ENCODE measurements around the gene SND1.

Gene SND1

DNA sequence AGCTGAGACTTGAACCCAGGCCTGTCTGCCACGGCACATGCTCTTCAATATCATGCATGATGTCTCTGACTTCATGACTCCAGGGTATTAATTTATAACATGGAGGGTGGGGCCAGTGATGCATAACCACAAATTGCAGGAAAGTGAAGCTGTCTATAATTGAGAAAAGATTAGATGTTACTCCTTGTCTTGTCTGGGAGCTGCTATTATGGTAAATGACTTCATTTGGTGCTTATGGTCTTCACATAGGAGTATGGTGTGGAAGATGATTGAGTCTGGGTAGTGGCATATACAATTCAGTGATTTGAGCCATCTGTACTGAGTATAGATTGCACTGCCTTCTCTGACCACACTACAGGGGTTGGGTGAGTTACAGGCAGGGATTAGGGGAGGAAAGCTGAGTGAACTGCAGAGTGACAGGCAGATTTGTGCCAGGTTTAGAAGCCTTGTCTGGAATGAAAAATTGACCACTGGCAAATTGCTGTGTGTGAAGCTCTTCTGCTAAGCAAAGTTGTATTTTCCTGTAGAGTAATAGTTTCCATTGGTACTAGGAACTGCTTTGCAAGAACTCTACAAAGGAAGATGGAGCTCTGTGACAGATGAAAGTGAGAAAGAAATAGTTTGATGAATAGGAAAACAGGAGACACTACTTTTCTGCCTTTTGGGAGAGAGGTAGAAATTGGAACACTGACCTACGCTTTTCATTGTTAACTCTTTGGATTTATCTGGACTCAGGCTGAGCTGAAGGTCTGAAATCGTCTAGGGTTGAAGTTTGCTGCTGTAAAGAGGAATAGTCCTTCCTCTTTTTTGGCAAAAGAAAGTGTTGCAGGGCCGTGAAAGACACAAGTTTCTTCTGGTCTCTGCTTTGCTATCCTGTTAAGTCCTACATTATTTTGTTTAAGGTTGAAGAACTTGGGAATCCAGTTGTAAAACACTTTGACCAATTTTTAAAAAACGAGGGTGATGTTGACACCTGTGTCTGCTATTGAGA is 2.7 kb downstream of the SND1 start (continued):
- TF ChIP-seq, protein P1, sequence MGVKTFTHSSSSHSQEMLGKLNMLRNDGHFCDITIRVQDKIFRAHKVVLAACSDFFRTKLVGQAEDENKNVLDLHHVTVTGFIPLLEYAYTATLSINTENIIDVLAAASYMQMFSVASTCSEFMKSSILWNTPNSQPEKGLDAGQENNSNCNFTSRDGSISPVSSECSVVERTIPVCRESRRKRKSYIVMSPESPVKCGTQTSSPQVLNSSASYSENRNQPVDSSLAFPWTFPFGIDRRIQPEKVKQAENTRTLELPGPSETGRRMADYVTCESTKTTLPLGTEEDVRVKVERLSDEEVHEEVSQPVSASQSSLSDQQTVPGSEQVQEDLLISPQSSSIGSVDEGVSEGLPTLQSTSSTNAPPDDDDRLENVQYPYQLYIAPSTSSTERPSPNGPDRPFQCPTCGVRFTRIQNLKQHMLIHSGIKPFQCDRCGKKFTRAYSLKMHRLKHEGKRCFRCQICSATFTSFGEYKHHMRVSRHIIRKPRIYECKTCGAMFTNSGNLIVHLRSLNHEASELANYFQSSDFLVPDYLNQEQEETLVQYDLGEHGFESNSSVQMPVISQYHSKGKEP (tag by site-specific recombination; IDR thresholded peaks at IDR 0.05) = 0 out of 2 replicates have a peak, but pooled peaks have one; percentile 16
- TF ChIP-seq ZNF391 (tag by site-specific recombination; IDR thresholded peaks at IDR 0.05; ENCODE audit: borderline replicate concordance, low read depth) = no peak
- TF ChIP-seq, protein P2, sequence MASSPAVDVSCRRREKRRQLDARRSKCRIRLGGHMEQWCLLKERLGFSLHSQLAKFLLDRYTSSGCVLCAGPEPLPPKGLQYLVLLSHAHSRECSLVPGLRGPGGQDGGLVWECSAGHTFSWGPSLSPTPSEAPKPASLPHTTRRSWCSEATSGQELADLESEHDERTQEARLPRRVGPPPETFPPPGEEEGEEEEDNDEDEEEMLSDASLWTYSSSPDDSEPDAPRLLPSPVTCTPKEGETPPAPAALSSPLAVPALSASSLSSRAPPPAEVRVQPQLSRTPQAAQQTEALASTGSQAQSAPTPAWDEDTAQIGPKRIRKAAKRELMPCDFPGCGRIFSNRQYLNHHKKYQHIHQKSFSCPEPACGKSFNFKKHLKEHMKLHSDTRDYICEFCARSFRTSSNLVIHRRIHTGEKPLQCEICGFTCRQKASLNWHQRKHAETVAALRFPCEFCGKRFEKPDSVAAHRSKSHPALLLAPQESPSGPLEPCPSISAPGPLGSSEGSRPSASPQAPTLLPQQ (tag by site-specific recombination; IDR thresholded peaks at IDR 0.05) = 0 out of 2 replicates have a peak, but pooled peaks have one; percentile 22
- TF ChIP-seq KLF17 (tag by site-specific recombination; IDR thresholded peaks at IDR 0.05) = no peak
- TF ChIP-seq MZF1 (tag by site-specific recombination; IDR thresholded peaks at IDR 0.05; ENCODE audit: borderline replicate concordance) = no peak
- TF ChIP-seq, protein P3, sequence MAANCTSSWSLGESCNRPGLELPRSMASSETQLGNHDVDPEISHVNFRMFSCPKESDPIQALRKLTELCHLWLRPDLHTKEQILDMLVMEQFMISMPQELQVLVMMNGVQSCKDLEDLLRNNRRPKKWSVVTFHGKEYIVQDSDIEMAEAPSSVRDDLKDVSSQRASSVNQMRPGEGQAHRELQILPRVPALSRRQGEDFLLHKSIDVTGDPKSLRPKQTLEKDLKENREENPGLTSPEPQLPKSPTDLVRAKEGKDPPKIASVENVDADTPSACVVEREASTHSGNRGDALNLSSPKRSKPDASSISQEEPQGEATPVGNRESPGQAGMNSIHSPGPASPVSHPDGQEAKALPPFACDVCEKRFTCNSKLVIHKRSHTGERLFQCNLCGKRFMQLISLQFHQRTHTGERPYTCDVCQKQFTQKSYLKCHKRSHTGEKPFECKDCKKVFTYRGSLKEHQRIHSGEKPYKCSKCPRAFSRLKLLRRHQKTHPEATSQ (tag by site-specific recombination; IDR thresholded peaks at IDR 0.05) = no peak
- TF ChIP-seq ZNF114 (tag by site-specific recombination; IDR thresholded peaks at IDR 0.05) = no peak
- TF ChIP-seq OVOL3 (tag by site-specific recombination; IDR thresholded peaks at IDR 0.05) = no peak
- TF ChIP-seq ZNF555 (tag by site-specific recombination; conservative IDR thresholded peaks at IDR 0.05) = no peak
- TF ChIP-seq ZNF747 (tag by site-specific recombination; IDR thresholded peaks at IDR 0.05) = no peak
- no peak for TF ChIP-seq ZBTB21 (tag by site-specific recombination; IDR thresholded peaks at IDR 0.05)
- no peak for TF ChIP-seq YY1 (tag by site-specific recombination; IDR thresholded peaks at IDR 0.05)
- no peak for TF ChIP-seq ZNF311 (tag by site-specific recombination; IDR thresholded peaks at IDR 0.05; ENCODE audit: borderline replicate concordance)
- TF ChIP-seq KLF8 (tag by site-specific recombination; IDR thresholded peaks at IDR 0.05) = no peak
- TF ChIP-seq GLIS1 (tag by site-specific recombination; IDR thresholded peaks at IDR 0.05) = no peak
- no peak for TF ChIP-seq MYNN (tag by site-specific recombination; IDR thresholded peaks at IDR 0.05; ENCODE audit: borderline replicate concordance)
- TF ChIP-seq ZNF488 (tag by site-specific recombination; IDR thresholded peaks at IDR 0.05) = no peak
- no peak for TF ChIP-seq ZNF664 (tag by site-specific recombination; IDR thresholded peaks at IDR 0.05)
- no peak for TF ChIP-seq BCL11A (tag by site-specific recombination; IDR thresholded peaks at IDR 0.05; ENCODE audit: low read depth)
- no peak for TF ChIP-seq SCRT2 (tag by site-specific recombination; IDR thresholded peaks at IDR 0.05)
- TF ChIP-seq ZNF394 (tag by site-specific recombination; IDR thresholded peaks at IDR 0.05; ENCODE audit: borderline replicate concordance) = no peak
- peak; percentile 84 for TF ChIP-seq ZBTB17 (tag by site-specific recombination; IDR thresholded peaks at IDR 0.05)
- no peak for TF ChIP-seq ZNF324 (tag by site-specific recombination; IDR thresholded peaks at IDR 0.05)
- TF ChIP-seq TCF7L2 (IDR thresholded peaks at IDR 0.05; ENCODE audit: borderline replicate concordance, low read depth, low read length) = no peak
- no peak for TF ChIP-seq ZNF174 (tag by site-specific recombination; IDR thresholded peaks at IDR 0.05)
- TF ChIP-seq ZNF677 (tag by site-specific recombination; IDR thresholded peaks at IDR 0.05) = no peak
- TF ChIP-seq ZNF354C (tag by site-specific recombination; IDR thresholded peaks at IDR 0.05; ENCODE audit: borderline replicate concordance, low read depth) = no peak
- TF ChIP-seq ZEB2 (tag by site-specific recombination; IDR thresholded peaks at IDR 0.05) = 0 out of 2 replicates have a peak, but pooled peaks have one; percentile 28
- no peak for TF ChIP-seq ZNF175 (tag by site-specific recombination; IDR thresholded peaks at IDR 0.05)
- TF ChIP-seq ZNF48 (tag by site-specific recombination; IDR thresholded peaks at IDR 0.05) = no peak
- TF ChIP-seq ZNF600 (tag by site-specific recombination; IDR thresholded peaks at IDR 0.05) = 0 out of 2 replicates have a peak, but pooled peaks have one; percentile 14
- no peak for TF ChIP-seq ZBTB20 (tag by site-specific recombination; IDR thresholded peaks at IDR 0.05)
- TF ChIP-seq ZNF610 (tag by site-specific recombination; IDR thresholded peaks at IDR 0.05; ENCODE audit: borderline replicate concordance) = no peak
- TF ChIP-seq ZNF140 (tag by site-specific recombination; IDR thresholded peaks at IDR 0.05) = no peak
- no peak for TF ChIP-seq YY2 (tag by site-specific recombination; IDR thresholded peaks at IDR 0.05)
